GM10266 (cell line): ENCODE measurements around the gene TNFRSF11A.

Experiments used
- DNase-seq: peaks from one replicate; pipeline ENCODE4 v3.0.0; 2012; ENCODE audit errors: extremely low spot score
- TF ChIP-seq, protein P1 (sequence below): IDR thresholded peaks from 2 replicates; pipeline ENCODE4 v1.5.1; 2012; ENCODE audit warnings: mild to moderate bottlenecking, low read depth; ENCODE audit not compliant: control insufficient read depth, insufficient read depth; ENCODE audit errors: missing control alignments

The TNFRSF11A gene

DNA sequence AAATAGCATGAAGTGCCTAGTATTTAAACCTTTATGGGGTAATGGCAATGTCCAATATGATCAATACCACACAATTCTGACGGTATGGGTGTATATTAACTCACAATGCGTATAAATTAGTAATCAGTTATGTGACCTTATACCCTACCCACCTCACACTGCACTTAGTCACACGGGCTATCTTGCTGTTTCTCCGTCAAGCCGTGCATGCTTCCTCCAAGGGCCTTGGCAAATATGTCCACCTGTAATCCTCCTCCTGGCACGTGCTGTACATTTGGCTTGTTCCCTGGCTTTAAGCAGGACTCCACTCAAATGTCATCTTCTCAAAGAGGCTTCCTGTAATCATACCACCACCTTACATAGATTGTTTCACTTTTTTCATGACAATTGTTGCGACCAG is 12.2 kb downstream of the TNFRSF11A start:
- no peak for DNase-seq
- TF ChIP-seq, protein P1, sequence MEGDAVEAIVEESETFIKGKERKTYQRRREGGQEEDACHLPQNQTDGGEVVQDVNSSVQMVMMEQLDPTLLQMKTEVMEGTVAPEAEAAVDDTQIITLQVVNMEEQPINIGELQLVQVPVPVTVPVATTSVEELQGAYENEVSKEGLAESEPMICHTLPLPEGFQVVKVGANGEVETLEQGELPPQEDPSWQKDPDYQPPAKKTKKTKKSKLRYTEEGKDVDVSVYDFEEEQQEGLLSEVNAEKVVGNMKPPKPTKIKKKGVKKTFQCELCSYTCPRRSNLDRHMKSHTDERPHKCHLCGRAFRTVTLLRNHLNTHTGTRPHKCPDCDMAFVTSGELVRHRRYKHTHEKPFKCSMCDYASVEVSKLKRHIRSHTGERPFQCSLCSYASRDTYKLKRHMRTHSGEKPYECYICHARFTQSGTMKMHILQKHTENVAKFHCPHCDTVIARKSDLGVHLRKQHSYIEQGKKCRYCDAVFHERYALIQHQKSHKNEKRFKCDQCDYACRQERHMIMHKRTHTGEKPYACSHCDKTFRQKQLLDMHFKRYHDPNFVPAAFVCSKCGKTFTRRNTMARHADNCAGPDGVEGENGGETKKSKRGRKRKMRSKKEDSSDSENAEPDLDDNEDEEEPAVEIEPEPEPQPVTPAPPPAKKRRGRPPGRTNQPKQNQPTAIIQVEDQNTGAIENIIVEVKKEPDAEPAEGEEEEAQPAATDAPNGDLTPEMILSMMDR, result no peak

DNA sequence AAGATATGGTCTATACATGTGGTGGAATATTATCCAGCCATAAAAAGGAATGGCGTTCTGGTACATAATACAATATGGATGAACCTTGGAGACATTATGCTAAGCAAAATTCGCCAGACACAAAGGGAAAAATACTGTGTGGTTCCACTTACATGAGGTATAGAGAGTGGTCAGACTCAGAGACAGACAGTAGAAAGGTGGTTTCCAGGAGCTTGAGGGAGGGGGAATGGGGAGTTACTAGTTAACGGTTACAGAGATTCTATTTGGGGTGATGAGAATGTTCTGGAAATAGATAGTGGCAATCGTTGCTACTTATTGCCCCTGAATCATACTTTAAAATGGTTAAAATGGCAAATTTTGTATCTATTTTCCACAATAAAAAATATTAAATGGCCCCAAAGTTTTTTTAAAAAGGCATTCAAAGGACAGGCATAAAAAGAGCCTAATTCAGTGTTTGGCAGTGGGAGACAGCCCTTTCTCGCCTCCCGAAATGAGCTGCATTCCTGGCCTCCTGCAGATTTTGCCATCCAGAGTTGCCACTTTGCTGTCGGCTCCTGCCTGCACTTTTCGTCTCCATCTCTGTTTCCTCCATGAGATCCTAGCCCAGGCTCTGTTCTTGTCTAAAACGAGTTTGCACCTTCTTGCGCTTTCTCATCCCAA is 13.5 kb downstream of the TNFRSF11A start:
- TF ChIP-seq, protein P1, result no peak
- no peak for DNase-seq

DNA sequence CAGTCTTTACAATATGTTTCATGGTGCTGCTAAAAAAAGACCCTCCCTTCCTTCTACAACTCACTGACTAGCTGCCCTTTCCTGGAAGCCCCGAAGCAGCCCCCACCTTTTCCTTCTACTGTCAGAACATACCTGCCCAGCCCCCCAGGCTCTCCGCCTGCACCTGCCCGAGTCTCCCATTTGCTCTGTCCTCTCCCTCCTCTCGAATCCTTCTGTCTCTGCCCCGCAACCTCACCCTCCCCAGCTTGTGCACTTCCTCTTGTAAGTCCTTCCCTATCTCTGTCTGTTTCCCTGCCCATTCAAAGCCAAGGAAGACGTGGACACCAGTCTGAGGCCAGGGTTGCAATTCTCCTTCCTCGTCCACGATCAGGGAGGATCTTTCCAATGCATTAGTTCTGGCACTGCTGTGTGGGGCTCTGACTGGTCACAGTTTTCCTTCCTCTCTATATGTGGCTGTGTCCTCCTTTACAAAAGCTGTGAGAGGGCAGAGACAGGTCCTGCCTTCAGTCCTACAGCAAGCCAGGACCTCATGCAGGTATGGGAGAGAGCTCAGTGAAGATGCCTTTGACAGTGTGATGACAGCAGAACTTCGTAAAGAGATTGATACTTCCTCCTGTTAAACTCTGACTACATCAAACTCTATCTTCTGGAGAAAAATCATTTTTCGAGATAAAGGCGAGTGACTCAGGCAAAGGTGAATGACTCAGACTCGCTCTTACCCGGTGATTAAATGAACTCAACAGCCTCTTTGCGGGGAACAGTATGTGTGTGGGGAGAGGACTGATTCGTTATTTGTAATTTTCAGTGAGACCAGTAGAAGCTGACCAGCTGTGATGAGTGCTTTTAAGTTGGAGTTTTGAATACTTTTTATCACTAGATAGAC is 14.2 kb downstream of the TNFRSF11A start:
- no peak for DNase-seq

DNA sequence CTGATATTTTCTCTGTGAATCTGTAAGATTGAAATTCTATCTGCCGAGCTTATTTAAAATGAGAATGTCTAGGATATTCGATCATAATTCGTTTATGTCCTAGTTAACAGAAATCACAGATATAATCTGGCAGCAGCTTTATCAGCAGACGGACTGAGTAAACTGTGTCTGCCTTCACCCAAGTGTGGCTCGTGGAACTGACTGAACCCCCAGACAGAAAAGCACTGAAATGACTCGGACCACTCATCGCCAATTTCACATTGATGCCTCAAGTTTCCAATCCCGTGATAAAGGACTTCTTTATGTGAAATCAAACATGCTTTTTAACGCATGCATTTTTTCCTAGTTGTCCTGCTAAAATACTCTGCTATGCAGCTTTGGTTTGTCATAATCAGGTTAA is 15.9 kb downstream of the TNFRSF11A start:
- TF ChIP-seq, protein P1, result no peak
- no peak for DNase-seq

More for the DNA sequence above, 14.2 kb downstream of the TNFRSF11A start:
- TF ChIP-seq, protein P1, result no peak

DNA sequence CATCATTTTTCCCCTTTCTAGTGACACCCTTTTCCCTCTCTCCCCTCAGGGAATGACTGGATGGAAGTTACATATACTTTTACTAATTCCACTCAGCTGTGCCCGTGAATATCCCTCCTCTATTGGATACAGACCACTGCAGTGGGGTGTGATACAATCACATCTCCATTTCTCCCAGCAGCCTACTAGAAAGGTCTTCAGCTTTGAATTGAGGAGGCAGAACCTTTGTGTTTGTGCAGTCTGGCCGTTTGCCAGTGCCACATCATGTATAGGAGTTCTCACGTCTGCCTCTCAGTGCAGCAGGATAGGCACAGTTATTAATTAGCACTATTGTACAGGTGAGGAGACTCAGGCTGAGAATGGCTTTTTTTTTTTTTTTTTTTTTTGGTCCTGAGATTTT is 16.4 kb downstream of the TNFRSF11A start:
- DNase-seq, result no peak

DNA sequence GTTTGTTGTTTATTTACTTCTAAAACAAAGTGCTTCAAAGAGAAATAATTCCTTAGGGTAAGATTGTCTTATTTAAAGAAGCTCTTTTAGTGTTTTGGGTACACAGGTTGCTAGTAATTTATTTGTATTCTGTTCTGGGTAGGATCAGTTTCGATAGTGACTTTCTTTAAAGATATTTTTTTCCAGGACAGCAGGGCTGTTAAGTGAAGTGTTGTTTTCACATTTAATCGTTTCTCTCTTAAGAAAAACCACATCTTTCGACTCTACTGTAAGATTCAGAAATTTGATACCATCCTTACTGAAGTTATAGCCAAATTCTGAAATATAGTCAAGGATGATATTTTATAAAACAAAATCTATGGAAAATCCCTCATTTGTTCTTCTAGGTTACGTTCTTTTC is 17.8 kb downstream of the TNFRSF11A start:
- TF ChIP-seq, protein P1, result no peak
- no peak for DNase-seq

More for the DNA sequence above, 16.4 kb downstream of the TNFRSF11A start:
- TF ChIP-seq, protein P1, result no peak

DNA sequence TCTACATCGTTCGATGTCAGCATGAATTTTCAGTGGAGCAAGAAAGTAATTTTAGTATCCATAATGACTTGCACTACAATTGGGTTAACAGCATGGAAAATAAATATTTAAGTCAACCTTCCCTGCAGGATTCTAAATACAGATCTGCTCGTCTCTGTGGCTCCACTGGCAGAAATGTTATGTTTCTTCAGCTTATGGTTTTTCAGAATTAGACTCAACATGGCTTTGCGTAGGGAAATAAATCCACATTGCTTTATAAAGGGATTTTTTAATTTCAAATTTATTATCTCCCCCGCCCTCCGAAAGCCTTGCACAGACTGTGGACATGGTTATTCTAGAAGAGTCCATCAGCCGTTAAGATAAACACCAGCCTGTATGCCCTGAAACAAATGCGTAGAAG is 18.2 kb downstream of the TNFRSF11A start:
- no peak for DNase-seq
- TF ChIP-seq, protein P1, result no peak
